GM21390 (cell line): ENCODE measurements around the gene TAF11L2.
"Not testable (repeated sequence)": the region's sequence is repeated elsewhere in the genome, so short reads cannot be mapped to it uniquely, and the experiment has no call there.

ENCODE experiments used
- ATAC-seq: cut with Tn5 transposase; IDR thresholded peaks from one replicate; pipeline ENCODE4 v1.9.1; 2021; ENCODE audit not compliant: unreplicated experiment

TAF11L2 gene

GRCh38 chr5:17497931-17498330 is at the start of gene TAF11L2:
Gene TAF11L2 (plus strand): TSS chr5:17498231.
- ATAC-seq = not testable (repeated sequence)

DNA sequence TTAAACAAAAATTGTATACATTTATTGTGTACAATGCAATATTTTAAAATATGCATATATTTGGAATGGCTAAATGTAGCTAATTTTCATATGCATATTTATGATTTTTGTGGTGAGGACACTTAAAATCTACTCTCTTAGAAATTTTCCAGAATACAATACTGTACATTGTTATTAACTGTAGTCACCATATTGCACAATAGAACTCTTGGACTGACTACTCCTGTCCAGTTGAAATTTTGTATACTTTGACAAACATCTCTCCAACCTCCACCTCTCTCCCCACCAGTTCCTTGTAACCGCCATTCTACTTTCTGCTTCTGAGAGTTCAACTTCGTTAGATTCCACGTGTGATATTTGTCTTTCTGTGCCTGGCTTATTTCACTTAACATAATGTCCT is 49.2 kb upstream of the TAF11L2 start:
- no peak for ATAC-seq

DNA sequence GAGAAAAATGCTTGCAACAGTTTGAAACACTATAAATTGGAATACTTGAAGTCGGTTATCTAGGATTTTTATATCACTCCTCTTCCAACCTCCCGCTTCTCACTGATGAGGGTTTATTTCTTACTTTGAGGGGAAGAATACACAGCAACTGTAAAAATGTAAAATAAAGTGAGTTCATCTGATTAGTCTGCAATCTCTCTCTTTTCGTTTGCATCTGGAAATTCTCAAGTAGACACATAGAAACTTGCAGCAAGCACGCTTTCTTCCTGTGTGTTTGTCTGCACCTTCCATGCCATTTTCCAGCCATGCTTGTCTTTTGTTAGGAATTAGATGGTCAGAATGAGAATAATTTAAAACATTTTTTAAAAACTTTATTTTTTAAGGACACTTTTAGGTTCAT is 45.1 kb upstream of the TAF11L2 start:
- no peak for ATAC-seq

DNA sequence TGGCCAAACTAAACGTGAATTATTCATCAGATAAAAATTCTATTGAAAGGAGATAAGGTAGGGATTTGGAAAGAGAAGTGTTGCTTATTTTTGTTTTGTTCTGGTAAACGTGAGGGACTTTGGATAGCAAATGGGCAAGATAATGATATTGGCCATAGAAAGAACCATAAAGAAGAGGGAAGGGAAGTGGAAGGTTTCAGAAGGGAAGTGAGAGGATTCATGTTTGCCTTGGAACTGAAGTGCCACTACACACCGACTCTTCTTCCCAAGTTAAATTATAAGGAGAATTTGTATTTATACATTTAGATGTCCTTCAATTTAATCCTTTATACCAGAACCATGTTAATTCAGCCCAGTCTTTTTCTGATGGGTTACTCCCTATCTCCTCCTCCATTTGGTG is 42.1 kb upstream of the TAF11L2 start:
- no peak for ATAC-seq

DNA sequence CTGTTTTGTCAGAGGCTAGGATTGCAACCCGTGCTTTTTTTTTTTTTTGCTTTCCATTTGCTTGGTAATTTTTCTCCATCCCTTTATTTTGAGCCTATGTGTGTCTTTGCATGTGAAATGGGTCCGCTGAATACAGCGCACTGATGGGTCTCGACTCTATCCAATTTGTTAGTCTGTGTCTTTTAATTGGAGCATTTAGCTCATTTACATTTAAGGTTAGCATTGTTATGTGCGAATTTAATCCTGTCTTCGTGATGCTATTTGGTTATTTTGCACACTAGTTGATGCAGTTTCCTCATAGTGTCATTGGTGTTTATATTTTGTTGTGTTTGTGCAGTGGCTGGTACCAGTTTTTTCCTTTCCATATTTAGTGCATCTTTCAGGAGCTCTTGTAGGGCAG is 36.2 kb upstream of the TAF11L2 start:
- no peak for ATAC-seq

DNA sequence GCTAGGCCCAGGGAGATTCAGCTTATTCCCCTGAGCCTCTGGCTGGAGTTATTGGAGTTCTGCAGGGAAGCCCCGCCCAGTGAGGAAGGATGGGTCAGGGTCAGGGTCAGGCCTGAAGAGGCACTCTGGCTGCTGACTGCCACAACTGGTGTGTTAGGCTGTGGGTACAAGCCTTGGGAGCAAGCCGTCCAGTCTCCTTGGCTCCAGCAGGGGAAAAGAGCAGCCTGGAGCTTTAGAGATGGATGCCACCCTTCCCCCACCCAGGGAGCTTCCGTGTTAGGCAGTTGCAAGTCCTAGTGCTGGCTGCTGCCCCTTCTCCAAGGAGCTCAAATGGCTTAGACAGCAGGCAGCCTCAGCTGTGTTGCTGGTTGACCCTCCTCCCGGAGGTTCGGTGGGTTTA is 34.4 kb upstream of the TAF11L2 start:
- no peak for ATAC-seq

DNA sequence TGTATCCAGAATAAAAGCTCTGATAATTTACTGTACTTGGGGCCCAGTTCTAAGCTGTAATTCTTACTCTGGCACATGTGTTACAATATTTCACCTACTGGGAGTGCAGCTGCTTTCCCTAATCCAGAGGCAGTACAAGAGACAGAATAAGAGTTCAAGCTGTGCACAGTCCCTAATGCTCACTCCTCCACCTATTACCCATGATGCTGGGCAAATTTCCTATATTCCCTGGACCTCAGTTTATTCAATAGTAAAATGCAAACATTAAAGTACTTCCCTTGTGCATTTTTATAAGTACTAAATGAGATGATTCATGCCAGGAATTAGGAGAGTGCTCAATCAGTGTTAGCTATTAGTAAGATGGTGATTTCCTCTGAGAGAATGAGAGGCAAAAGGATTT is 28.0 kb upstream of the TAF11L2 start:
- no peak for ATAC-seq

- ATAC-seq = not testable (repeated sequence)
Observed at GRCh38 chr5:17475064-17475463, 23.0 kb upstream of the TAF11L2 start.

GRCh38 chr5:17477043-17477442 is 21.0 kb upstream of the TAF11L2 start:
- ATAC-seq = no peak

GRCh38 chr5:17477573-17478265 is 20.3 kb upstream of the TAF11L2 start:
- no peak for ATAC-seq

DNA sequence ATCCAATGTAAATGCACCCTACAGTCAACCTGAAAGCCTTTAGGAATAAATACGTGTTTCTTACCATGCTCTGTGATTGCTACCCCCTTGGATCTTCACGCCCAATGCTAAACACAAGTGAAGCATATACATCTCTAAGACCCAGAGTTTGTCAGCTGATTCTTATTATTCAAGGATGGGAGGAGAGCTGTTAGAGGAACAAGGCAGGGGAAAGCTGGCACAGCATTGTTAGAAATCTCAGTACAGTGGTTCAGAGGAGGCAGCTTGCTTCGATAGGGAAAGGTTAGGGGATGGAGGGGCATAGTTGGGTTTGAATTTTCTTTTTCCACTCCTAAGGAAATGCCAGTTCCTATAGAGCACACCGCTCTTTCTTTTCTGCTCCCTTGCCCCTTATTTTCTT is 16.7 kb upstream of the TAF11L2 start:
- no peak for ATAC-seq

- ATAC-seq = no peak
Observed at GRCh38 chr5:17482790-17483189, 15.2 kb upstream of the TAF11L2 start.

DNA sequence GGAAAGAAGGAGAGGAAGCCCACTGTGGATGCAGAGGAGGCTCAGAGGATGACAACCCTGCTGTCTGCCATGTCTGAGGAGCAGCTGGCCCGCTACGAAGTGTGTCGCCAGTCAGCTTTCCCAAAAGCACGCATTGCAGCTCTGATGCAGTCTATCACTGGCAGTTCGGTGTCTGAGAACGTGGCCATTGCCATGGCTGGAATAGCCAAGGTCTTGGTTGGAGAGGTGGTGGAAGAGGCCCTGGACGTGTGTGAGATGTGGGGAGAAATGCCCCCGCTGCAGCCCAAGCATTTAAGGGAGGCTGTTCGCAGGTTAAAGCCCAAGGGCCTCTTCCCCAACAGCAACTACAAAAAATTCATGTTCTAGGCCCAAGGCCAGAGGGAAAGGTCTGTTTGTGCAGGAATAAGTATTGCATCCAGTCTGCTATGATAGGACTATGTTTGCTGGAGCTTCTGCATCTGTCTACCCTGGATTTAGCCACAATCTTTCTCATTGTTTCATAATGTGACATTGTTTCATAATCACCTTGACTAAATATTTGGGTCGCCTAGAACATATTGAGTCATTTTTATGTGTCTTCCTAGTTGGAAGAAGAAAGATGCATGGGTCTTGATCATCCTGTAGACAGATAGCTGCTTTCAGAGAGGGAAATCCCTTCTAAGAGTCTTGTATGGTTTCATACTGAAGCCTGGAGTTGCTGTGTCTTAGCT is 11.4 kb upstream of the TAF11L2 start:
- ATAC-seq = not testable (repeated sequence)

DNA sequence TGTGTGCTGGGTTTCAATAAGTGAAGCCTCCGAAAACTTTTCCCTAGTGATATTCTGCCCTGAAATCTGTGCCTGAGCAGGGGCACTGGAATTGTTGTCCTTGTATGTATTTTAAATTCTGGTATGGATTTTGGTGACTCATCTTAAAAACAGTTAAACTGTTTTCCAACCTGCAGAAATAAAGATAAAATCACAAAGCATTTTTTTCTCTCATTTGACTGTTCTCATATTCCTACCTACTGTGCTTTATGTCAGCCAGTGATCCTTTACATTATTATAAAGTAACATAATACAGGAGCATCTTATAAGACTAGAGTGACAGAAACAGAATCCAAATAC is 10.9 kb upstream of the TAF11L2 start:
- ATAC-seq = no peak

- ATAC-seq = not testable (repeated sequence)
Observed at GRCh38 chr5:17491257-17491656, 6.8 kb upstream of the TAF11L2 start.

DNA sequence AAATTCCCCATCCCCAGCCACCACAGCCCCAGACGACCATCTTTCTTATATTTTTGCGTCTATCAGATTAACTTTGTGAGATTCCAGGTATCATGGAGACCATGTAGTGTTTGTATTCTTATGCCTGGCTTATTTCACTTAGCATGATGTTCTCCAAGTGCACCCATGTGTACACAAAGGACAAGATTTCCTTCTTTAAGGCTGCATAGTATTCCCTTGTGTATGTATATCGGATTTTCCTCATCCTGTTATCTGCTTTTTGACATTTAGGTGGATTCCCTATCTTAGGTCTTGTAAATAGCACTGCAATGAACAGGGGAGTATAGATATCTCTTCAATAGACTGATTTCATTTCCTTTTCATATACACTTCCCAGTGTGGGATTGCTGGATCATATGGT is 5.3 kb upstream of the TAF11L2 start:
- ATAC-seq = no peak

- no peak for ATAC-seq
Observed at GRCh38 chr5:17497446-17497845, 585 bp upstream of the TAF11L2 start.

DNA sequence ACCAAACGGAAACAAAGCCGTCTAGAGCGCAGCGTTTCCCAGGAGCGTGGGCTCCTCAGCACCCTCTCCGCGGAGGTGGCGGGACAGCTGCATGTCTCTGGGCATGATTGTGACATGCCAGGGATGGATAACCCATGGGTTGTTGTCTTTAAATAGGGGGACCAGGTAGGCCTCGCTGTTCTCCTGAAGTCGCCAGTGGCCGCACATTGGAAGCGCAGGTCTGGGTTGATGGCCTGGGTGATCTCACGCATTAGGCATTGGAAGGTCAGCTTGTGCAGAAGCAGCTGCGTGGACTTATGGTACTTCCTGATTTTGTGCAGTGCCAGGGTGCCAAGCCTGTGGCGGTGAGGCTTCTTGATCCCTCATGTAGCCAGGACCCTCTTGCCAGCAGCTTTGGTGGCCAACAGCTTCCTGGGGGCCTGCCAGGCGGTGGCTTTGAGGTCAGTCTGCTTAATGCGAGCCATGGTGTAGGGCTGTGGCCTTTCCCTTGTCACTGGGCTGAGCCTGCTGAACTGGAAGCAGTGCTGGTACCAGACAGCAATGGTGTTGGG is 13.8 kb downstream of the TAF11L2 start:
- no peak for ATAC-seq

DNA sequence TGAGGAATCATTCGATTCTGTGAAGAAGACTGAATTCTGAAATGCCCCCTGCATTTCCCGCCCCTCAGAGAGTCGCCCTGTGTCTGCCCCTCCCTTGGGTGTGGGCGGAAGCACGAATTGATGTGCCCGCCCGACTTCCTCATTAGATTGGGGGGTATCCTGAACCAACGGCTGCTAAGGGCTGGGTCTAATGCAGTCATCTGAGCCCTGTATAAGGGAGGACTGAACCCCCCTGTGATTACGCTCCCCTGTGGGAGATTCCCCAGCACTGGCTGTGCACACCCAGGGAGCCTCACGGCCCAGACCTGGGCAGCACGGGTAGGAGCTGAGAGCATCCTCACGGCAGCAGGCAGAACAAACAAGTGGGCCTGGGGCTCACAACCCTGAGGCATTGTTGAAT is 19.5 kb downstream of the TAF11L2 start:
- not testable (repeated sequence) for ATAC-seq

GRCh38 chr5:17518067-17518466 is 20.0 kb downstream of the TAF11L2 start, which contains the start of gene TAF11L3:
Gene TAF11L3 (plus strand): TSS chr5:17518367.
- not testable (repeated sequence) for ATAC-seq

DNA sequence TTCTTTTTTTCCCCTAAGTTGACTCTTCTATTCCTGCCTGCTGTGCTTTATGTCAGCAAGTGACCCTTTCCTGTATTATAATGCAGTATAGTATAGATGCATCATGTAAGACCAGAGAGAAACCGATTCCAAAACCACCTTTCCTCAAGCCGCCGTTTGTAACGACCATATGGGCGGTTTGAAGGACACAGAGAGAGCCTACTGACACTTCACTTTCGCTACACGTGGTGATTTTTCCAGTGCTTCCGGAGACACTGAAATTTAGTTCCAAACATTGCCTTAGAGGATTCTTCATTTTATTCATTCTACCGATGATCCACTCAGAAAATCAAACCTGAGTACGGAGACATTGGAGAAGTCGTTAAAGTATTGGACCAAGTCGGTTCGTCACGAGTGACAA is 21.5 kb downstream of the TAF11L2 start:
- ATAC-seq = not testable (repeated sequence)

DNA sequence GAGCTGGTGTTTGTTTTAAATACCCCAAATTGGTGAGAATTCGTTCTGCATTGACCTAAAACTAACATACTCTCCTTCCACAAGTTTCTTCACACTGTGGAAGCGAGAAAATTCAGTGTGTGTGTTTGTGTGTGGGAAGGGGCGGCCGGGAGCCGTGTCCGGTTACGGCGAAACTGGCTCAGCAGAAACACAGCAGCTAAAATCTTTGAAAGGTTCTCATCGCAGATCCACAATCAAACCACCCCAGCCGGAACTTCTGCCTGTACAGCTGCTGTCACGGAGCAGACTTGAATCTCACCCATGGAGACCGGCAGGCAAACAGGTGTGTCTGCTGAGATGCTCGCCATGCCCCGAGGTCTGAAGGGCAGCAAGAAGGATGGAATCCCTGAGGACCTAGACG is 23.5 kb downstream of the TAF11L2 start, which contains the start of gene TAF11L4:
Gene TAF11L4, plus strand, starts transcription at position 301 of the 400 bp plus-strand sequence.
- not testable (repeated sequence) for ATAC-seq
